GM18868 (cell line): ENCODE measurements around the gene PAGR1.

Experiments used
- ATAC-seq: cut with Tn5 transposase; IDR thresholded peaks from one replicate; pipeline ENCODE4 v1.9.1; 2021; ENCODE audit warnings: mild to moderate bottlenecking, moderate library complexity; ENCODE audit not compliant: unreplicated experiment

Gene PAGR1

GRCh38 chr16:29834079-29834478 lies 18.1 kb downstream of the PAGR1 start:
- no peak for ATAC-seq

DNA sequence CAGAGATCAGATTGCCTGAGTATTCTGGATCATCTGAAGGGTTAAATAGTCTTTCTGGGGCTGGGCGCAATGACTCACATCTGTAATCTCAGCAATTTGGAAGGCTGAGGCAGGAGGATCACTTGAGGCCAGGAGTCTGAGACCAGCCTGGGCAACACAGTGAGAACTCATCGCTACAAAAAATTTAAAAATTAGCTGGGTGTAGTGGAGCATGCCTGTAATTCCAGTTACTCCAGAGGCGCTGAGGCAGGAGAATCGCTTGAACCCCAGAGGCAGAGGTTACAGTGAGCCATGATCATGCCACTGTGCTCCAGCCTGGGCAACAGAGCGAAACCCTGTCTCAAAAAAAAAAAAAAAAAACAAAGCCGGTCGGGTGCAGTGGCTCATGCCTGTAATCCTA lies 20.0 kb downstream of the PAGR1 start:
- no peak for ATAC-seq

DNA sequence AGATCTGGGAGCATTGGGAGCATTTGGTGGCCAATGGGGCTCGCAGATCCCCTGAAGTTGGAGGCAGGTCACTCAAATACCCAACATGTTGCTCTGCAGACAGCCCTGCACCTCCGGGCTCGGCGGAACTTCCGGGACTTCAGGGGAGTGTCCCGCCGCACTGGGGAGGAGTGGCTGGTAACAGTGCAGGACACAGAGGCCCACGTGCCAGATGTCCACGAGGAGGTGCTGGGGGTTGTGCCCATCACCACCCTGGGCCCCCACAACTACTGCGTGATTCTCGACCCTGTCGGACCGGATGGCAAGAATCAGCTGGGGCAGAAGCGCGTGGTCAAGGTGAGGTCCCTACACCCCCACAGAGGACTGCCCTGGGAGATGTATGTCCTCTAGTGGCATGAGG lies 20.7 kb downstream of the PAGR1 start:
- ATAC-seq = no peak

DNA sequence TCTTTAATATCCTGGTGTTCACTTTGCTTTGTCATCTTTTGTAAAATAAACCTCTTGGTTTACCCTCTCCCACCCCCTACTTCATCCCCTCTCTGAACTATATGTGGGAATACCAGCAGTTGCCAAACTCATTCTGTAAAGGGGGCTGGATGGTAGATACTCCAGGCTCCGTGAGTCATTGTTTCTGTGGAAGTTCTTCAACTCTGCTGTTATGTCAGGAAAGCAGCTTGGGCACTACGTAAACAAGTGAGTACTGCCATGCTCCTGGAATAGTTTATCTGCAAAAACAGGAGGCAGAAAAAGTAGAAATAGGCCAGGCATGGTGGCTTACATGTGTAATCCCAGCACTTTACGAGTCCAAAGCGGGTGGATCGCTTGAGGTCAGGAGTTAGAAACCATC lies 21.9 kb downstream of the PAGR1 start:
- no peak for ATAC-seq

- ATAC-seq = no peak
Measured at GRCh38 chr16:29839822-29840221, 23.9 kb downstream of the PAGR1 start.

GRCh38 chr16:29840240-29840639 lies 24.3 kb downstream of the PAGR1 start:
- ATAC-seq = no peak

DNA sequence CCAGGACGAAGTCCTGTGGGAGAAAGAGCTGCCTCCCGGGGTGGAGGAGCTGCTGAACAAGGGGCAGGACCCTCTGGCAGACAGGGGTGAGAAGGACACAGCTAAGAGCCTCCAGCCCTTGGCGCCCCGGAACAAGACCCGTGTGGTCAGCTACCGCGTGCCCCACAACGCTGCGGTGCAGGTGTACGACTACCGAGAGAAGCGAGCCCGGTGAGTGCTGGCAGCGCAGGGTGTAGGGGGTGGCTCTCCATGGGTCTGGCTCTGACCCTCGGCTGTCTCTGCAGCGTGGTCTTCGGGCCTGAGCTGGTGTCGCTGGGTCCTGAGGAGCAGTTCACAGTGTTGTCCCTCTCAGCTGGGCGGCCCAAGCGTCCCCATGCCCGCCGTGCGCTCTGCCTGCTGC lies 25.7 kb downstream of the PAGR1 start:
- ATAC-seq = no peak

- ATAC-seq = no peak
Measured at GRCh38 chr16:29842732-29843346, 26.9 kb downstream of the PAGR1 start.

GRCh38 chr16:29843931-29844330 lies 28.0 kb downstream of the PAGR1 start:
- ATAC-seq = no peak

- no peak for ATAC-seq
Measured at GRCh38 chr16:29844575-29845331, 28.8 kb downstream of the PAGR1 start.

GRCh38 chr16:29845656-29846055 lies 29.7 kb downstream of the PAGR1 start:
- no peak for ATAC-seq

DNA sequence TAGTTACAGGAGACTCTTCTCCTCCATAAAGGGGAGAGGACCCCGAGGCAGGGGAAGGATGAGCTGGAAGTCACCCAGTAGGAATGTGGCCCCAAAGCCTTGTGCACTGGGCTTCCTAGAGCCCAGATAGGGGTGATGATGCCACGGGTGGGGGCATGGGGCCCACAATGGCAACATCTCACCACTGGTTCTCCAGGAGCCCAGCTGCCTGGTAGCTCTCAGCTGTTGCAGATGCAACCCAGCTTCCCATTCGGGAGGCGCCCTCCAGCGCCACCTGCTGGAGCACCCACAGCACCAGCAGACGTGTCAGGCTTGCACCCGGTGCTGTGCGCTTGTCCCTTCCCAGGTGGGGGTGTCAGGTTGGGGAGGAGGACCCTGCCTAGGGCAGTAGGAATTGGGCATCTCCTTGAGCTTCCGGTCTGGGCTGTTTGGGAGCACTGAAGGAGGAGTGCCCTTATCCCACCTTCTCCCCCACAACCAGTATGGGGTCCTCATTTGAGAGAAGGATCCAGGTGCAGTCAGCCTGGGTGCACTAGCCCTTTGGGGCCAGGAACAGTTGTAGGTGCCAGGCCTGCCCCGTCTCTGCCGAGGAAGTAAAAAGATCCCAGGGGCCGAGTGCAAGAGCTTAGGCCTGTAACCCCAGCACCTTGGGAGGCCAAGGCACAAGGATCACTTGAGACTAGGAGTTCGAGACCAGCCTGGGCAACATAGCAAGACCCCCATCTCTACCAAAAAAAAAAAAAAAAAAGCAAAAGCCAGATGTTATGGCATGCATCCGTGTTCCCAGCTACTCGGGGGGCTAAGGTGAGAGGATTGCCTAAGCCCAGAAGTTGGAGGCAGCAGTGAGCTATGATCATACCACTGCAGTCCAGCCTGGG lies 32.7 kb downstream of the PAGR1 start:
- ATAC-seq = no peak

- no peak for ATAC-seq
Measured at GRCh38 chr16:29849505-29849904, 33.6 kb downstream of the PAGR1 start.

- ATAC-seq = no peak
Measured at GRCh38 chr16:29850998-29851397, 35.0 kb downstream of the PAGR1 start.

DNA sequence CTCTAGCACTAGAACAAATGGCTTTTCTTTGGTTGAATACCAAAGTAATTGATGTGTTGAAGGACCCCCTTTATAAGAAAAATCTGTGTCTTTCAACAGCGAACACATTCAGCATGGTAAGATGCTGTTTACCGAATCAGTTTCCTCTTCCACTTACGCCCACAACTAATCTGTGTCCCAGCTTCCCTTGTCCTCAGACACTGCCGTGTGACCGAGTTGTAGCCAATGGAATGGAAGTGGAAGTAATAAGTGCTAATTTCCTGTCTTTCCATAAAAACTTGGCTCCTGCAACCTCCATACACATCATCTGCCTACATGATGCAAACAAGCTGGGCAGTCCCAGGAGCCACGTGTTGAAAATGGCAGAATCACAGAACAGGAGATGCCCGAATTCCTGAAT lies 36.7 kb downstream of the PAGR1 start:
- ATAC-seq = no peak

- no peak for ATAC-seq
Measured at GRCh38 chr16:29854520-29855100, 38.7 kb downstream of the PAGR1 start.

DNA sequence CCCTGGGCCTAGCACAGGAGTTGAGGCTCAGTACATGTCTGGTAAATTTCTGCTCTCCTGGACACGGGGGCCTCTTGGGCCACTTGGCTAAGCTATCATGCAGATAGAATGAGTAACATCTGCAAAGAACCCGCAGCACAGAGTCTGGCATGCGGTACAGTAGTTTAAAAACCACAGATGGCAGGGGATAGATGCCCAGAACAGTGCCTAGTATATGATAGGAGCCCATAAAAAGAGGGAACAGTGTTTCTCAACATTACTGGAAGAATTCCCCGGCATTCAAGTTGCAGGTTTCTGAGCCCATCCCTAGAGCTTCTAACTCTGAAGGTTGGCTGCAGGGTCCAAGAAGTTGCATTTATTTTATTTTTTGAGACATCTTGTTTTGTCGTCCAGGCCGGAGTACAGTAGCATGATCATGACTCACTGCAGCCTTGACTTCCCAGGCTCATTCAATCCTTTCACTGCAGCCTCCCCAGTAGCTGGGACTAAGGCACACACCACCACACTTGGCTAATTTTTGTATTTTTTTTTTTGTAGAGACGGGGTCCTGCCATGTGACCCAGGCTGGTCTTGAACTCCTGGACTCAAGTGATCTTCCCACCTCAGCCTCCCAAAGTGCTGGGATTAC lies 41.3 kb downstream of the PAGR1 start:
- ATAC-seq = no peak

GRCh38 chr16:29858149-29858849 lies 42.3 kb downstream of the PAGR1 start:
- ATAC-seq = no peak

DNA sequence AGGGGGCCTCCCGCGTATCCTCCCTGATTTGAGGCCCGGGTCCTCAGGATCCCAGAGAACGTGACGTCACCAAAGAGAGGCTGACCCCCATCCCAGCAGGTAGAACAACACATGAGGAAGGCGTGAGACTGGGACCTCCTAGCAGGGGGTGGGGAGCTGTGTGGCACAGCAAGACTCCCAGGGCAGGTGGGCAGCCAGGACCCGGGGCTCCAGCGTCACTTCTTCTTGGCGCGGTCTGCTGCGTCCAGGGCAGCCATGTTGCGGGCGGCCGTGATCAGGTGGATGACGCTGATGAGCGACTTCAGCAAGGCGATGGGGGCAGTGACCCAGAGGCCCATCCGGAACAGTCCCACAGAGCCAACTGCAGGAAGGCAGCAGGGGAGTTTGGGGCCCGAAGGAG lies 43.0 kb downstream of the PAGR1 start:
- ATAC-seq = no peak

DNA sequence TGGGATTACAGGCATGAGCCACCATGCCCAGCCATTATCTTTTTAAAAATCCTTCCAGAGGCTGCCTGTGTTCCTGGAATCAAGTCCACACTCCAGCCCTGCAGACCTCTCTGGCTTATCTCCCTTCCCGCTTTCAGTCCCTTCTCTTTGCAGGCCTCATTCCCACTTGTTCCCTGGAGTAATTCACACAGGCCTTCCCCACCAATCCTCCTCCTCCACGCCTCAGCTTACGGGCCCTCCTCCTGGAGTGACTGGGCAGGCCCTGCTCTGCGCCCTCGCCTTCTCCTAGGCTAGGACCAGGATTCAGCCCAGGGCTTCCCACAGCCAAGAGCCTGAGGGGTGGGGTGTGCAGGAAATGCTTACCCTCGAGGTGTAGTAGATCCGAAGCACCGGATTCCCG lies 44.3 kb downstream of the PAGR1 start:
- ATAC-seq = no peak
